Panc1 (cell line): ENCODE results near the gene MAPK7. TPM values are rescaled to one million over a fixed set of nuclear protein-coding genes. Genes with fewer than 3 reads are reported as not detected.

ENCODE experiments used
- ATAC-seq: fragments of 200-7000 bp; cut with Tn5 transposase; 2 replicates; pipeline ENCODE4 v1.9.1; 2020; ENCODE audit warnings: mild to moderate bottlenecking, moderate library complexity
- BruUV-seq: library from RNA; stranded (reverse); fragments of 400-500 nt; replicated peaks from 2 replicates; lab custom pipeline; 2021; lab: Mats Ljungman, UMichigan
- CTCF ChIA-PET: fragments of 300-600 bp; sonication (Branson Sonifier 250); formaldehyde crosslinking; loops from one replicate; lab custom pipeline; 2022; ENCODE audit warnings: antibody characterized with exemption; lab: Charles Lee
- POLR2A ChIA-PET: fragments of 300-600 bp; sonication (Branson Sonifier 250); formaldehyde crosslinking; loops from one replicate; lab custom pipeline; 2022; ENCODE audit warnings: antibody characterized with exemption; lab: Charles Lee
- DNase-seq: peaks from one replicate; pipeline ENCODE4 v3.0.0-alpha.2; 2010; ENCODE audit warnings: low read depth, low spot score
- H3K27ac ChIP-seq: 2 replicates; pipeline ENCODE4 v1.5.1; 2011; ENCODE audit warnings: mild to moderate bottlenecking, low read length, inconsistent platforms
- H3K27me3 ChIP-seq: fragments of 200-500 bp; sonication (Bioruptor generic); 2 replicates; pipeline ENCODE4 v1.6.0; 2014; ENCODE audit warnings: low read length, inconsistent platforms; ENCODE audit not compliant: control insufficient read depth, insufficient read depth
- H3K36me3 ChIP-seq: fragments of 200-500 bp; sonication (Bioruptor generic); 2 replicates; pipeline ENCODE4 v1.5.1; 2014; ENCODE audit warnings: inconsistent platforms, mild to moderate bottlenecking, low read length, moderate library complexity; ENCODE audit not compliant: control insufficient read depth, insufficient read depth
- H3K4me1 ChIP-seq: 2 replicates; pipeline ENCODE4 v1.5.1; 2011; ENCODE audit warnings: inconsistent platforms, mild to moderate bottlenecking, low read length, moderate library complexity; ENCODE audit not compliant: control insufficient read depth, insufficient read depth
- H3K4me3 ChIP-seq, 2 experiments: 2 replicates each; pipeline ENCODE4 v1.5.1; 2011 to 2012; ENCODE audit warnings: low read depth in 2 of 2, low read length in 2 of 2, mild to moderate bottlenecking in 2 of 2, inconsistent platforms in 1 of 2, moderate library complexity in 1 of 2
- H3K9me3 ChIP-seq: fragments of 200-500 bp; sonication (Bioruptor generic); 2 replicates; pipeline ENCODE4 v1.5.1; 2014; ENCODE audit warnings: low read depth, mild to moderate bottlenecking, inconsistent platforms, low read length, moderate library complexity; ENCODE audit not compliant: control insufficient read depth, insufficient read depth
- POLR2AphosphoS5 ChIP-seq: IDR thresholded peaks from 2 replicates; pipeline ENCODE4 v1.6.1; 2012; ENCODE audit warnings: mild to moderate bottlenecking, low read depth, low read length, moderate library complexity
- SIN3A ChIP-seq: IDR thresholded peaks from 2 replicates; pipeline ENCODE4 v1.6.1; 2012; ENCODE audit warnings: low read depth, mild to moderate bottlenecking, low read length, moderate library complexity, borderline replicate concordance; ENCODE audit not compliant: insufficient read depth
- TCF7L2 ChIP-seq: IDR thresholded peaks from 2 replicates; pipeline ENCODE4 v1.6.1; 2011; ENCODE audit warnings: mild to moderate bottlenecking, low read depth, low read length, inconsistent platforms
- in situ Hi-C: cut with HindIII; loops from 2 replicates; pipeline ENCODE4 v1.10.0; 2016; ENCODE audit warnings: low sequenced_read_pairs, low pct_unique_long_range_greater_than_20kb
- intact Hi-C: fragments of 100-400 bp; cut with micrococcal nuclease; formaldehyde crosslinking; loops from one replicate; pipeline ENCODE4 v1.10.0; 2022; ENCODE audit not compliant: unreplicated experiment
- total RNA-seq: library from RNA; stranded (reverse); gene quantifications from one replicate; pipeline ENCODE4 v1.2.1, GENCODE V29; 2021; ENCODE audit not compliant: unreplicated experiment
- TF ChIP-seq, protein P1 (sequence below): fragments of 450-650 bp; IDR thresholded peaks from 2 replicates; pipeline ENCODE4 v1.5.1; 2017; ENCODE audit warnings: mild to moderate bottlenecking
- TF ChIP-seq, protein P2 (sequence below), 2 experiments: IDR thresholded peaks; 2 replicates each; pipeline ENCODE4 v1.6.1; 2011 to 2012; ENCODE audit warnings: low read depth in 2 of 2, control low read depth in 1 of 2, low read length in 1 of 2, mild to moderate bottlenecking in 1 of 2, moderate library complexity in 1 of 2; ENCODE audit not compliant: insufficient read depth in 1 of 2

MAPK7 gene
- total RNA-seq, 1 experiment from 2014 or later = 28.9 TPM

- H3K4me3 ChIP-seq = no peak overlapping the region
- ATAC-seq (no peak), DNase-seq (no peak)
- ChIA-PET CTCF (interaction anchor here (0.5 kb wide), 1 partner anchor 29 kb away, joined by 3 read pairs; no protein-coding TSS in a partner anchor), POLR2A (no interaction called here)
- H3K9me3 ChIP-seq = no peaks in the 10 kb centered on the region
- TF ChIP-seq, protein P1, sequence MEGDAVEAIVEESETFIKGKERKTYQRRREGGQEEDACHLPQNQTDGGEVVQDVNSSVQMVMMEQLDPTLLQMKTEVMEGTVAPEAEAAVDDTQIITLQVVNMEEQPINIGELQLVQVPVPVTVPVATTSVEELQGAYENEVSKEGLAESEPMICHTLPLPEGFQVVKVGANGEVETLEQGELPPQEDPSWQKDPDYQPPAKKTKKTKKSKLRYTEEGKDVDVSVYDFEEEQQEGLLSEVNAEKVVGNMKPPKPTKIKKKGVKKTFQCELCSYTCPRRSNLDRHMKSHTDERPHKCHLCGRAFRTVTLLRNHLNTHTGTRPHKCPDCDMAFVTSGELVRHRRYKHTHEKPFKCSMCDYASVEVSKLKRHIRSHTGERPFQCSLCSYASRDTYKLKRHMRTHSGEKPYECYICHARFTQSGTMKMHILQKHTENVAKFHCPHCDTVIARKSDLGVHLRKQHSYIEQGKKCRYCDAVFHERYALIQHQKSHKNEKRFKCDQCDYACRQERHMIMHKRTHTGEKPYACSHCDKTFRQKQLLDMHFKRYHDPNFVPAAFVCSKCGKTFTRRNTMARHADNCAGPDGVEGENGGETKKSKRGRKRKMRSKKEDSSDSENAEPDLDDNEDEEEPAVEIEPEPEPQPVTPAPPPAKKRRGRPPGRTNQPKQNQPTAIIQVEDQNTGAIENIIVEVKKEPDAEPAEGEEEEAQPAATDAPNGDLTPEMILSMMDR = no peak
- no peak for TF ChIP-seq SIN3A
- TF ChIP-seq, protein P2, sequence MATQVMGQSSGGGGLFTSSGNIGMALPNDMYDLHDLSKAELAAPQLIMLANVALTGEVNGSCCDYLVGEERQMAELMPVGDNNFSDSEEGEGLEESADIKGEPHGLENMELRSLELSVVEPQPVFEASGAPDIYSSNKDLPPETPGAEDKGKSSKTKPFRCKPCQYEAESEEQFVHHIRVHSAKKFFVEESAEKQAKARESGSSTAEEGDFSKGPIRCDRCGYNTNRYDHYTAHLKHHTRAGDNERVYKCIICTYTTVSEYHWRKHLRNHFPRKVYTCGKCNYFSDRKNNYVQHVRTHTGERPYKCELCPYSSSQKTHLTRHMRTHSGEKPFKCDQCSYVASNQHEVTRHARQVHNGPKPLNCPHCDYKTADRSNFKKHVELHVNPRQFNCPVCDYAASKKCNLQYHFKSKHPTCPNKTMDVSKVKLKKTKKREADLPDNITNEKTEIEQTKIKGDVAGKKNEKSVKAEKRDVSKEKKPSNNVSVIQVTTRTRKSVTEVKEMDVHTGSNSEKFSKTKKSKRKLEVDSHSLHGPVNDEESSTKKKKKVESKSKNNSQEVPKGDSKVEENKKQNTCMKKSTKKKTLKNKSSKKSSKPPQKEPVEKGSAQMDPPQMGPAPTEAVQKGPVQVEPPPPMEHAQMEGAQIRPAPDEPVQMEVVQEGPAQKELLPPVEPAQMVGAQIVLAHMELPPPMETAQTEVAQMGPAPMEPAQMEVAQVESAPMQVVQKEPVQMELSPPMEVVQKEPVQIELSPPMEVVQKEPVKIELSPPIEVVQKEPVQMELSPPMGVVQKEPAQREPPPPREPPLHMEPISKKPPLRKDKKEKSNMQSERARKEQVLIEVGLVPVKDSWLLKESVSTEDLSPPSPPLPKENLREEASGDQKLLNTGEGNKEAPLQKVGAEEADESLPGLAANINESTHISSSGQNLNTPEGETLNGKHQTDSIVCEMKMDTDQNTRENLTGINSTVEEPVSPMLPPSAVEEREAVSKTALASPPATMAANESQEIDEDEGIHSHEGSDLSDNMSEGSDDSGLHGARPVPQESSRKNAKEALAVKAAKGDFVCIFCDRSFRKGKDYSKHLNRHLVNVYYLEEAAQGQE (IDR thresholded peaks at IDR 0.05; ENCODE audit: insufficient read depth in 1 of 2, low read depth in 2 of 2, low read length in 1 of 2) = no peak
- TF ChIP-seq TCF7L2 = no peak
- TF ChIP-seq POLR2AphosphoS5 = no peak
- BruUV-seq = no TSS peak
- H3K4me1 ChIP-seq = peaks cover 12% of the 10 kb centered on the region
- no peak overlapping the region for H3K27ac ChIP-seq
- no peaks in the 10 kb centered on the region for H3K27me3 ChIP-seq
- no peaks in the 10 kb centered on the region; the same call in 1 of the 2 replicates for H3K36me3 ChIP-seq
- in situ Hi-C loops = no loop called here
- intact Hi-C loops = no loop called here
Measured at GRCh38 chr17:19384723-19385391, 6.6 kb downstream of the MAPK7 start.

DNA sequence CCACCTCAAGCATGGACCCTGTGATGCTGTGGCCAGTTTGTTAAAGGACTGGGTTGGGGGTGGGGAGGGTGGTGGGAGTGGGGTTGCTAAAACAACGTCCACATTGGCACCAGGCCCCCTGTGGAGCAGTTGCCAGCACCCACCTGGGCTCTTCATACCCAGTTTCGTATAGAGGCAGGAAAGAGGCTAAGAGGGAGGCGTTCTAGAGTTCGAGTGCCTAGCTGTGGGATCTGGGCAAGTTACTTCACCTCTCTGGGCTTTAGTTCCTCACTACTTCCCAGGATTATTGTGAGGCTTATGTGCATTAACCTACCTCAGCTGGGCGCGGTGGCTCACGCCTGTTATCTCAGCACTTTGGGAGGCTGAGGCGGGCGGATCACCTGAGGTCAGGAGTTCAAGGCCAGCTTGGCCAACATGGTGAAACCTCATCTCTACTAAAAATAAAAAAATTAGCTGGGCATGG lies 7.3 kb downstream of the MAPK7 start:
- ChIA-PET POLR2A (no interaction called here), CTCF (no interaction called here)
- Histone ChIP-seq H3K4me1 (peaks cover 12% of the 10 kb centered on the region), H3K4me3 (no peak overlapping the region; a peak in 1 of 4 replicates), H3K36me3 (no peaks in the 10 kb centered on the region), H3K27ac (no peak overlapping the region), H3K27me3 (no peaks in the 10 kb centered on the region), H3K9me3 (no peaks in the 10 kb centered on the region)
- in situ Hi-C loops = no loop called here
- ATAC-seq (no peak), DNase-seq (no peak)
- TF ChIP-seq SIN3A = no peak
- BruUV-seq = no TSS peak
- intact Hi-C loops = no loop called here
